ENCODE results near the gene ERAL1. TPM values are rescaled to one million over a fixed set of nuclear protein-coding genes. Genes with fewer than 3 reads are reported as not detected.

Gene ERAL1
- total and polyA plus RNA-seq, 7 donors, result 38.3 to 98.5 (median 44.7) TPM

DNA sequence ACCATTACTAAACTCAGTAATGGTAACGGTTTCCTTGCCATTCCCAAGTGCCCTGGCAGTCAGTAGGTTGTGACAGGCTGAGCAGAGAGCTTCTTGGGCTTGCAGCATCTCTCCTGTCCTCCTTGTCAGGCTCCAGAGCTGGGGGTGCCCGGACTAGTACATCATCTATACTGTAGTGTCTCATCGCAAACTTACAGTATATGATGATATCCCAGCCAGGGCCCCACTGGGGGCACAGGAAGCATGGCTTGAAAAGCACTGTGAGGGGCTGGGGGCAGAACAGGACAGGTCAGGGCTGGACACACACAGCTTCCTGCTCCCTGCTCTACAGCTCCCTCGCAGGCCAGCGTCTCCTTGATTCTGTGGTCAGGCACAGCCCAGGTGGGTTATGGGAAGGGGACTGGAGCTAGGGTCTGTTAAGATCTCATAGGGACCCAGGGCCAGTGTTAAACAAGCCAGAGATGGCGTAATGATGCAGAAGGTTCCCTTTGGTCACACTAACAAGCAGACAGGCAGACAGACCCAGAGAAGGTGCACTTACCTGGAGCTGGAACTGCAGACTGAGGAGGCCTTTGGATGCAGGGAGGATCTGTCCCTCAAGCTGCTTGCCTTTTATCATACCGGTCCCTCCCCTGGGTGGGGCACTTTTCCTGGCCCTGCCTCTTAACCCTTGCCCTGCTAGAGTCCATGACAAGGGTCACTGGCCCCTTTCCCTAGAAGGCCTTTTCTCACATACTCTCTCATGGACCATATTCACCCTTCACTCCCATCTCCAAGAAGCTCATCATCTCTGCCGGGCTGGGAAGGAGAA, 6.8 kb downstream of the ERAL1 start:
- Histone ChIP-seq H3K9me3 (no peaks in the 10 kb centered on the region), H3K27me3 (ENCODE audit: insufficient read depth in 3 of 3, low read length in 2 of 3) (no peaks in the 10 kb centered on the region), H3K4me3 (no peak overlapping the region), H3K36me3 (ENCODE audit: insufficient read depth in 1 of 2, low read depth in 1 of 2) (peaks cover 10 to 52% of the 10 kb centered on the region in 2 donors), H3K27ac (no peak overlapping the region), H3K4me1 (no peaks in the 10 kb centered on the region)
- TF ChIP-seq, protein P1, sequence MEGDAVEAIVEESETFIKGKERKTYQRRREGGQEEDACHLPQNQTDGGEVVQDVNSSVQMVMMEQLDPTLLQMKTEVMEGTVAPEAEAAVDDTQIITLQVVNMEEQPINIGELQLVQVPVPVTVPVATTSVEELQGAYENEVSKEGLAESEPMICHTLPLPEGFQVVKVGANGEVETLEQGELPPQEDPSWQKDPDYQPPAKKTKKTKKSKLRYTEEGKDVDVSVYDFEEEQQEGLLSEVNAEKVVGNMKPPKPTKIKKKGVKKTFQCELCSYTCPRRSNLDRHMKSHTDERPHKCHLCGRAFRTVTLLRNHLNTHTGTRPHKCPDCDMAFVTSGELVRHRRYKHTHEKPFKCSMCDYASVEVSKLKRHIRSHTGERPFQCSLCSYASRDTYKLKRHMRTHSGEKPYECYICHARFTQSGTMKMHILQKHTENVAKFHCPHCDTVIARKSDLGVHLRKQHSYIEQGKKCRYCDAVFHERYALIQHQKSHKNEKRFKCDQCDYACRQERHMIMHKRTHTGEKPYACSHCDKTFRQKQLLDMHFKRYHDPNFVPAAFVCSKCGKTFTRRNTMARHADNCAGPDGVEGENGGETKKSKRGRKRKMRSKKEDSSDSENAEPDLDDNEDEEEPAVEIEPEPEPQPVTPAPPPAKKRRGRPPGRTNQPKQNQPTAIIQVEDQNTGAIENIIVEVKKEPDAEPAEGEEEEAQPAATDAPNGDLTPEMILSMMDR (IDR thresholded peaks at IDR 0.05), result no peak
- intact Hi-C loops (cut with DNase I), result no loop called here
- DNase-seq, result no peak
- no peak for ATAC-seq
- whole genome bisulfite sequencing, 3 donors, result 65 to 73% (median 68%) methylated on average over 8 of the region's 8 CpGs

DNA sequence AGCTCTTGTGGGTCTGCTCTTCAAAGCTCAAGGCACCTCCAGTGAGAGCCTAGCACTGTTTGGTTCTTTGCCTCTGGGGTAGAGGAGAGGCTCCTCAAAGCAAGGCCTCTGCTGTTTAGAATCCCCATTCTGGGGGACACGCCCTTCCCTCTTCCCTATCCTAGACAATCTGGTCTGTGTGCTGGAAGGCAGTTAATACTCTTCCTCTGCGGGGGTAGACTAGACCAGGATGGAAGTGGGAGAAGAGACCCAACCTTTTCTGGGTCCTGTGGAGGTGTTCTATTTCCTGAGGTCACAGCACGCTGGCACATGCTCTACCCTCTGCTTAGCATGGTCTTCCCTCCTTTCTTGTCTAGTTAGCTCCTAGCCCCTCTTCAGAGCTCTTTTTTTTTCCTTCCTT, 7.7 kb downstream of the ERAL1 start:
- no peaks in the 10 kb centered on the region for H3K4me1 ChIP-seq
- H3K9me3 ChIP-seq, result no peaks in the 10 kb centered on the region
- peaks cover 10 to 42% of the 10 kb centered on the region in 2 donors for H3K36me3 ChIP-seq (ENCODE audit: insufficient read depth in 1 of 2, low read depth in 1 of 2)
- H3K27ac ChIP-seq, result no peak overlapping the region
- H3K4me3 ChIP-seq, result no peak overlapping the region
- intact Hi-C loops (cut with DNase I), result no loop called here
- DNase-seq (no peak), ATAC-seq (no peak)
- TF ChIP-seq, protein P1 (IDR thresholded peaks at IDR 0.05), result no peak
- H3K27me3 ChIP-seq (ENCODE audit: insufficient read depth in 3 of 3, low read length in 2 of 3), result no peaks in the 10 kb centered on the region
- 96 to 100% (median 96%) methylated on average over 3 of the region's 3 CpGs for WGBS, 3 donors

DNA sequence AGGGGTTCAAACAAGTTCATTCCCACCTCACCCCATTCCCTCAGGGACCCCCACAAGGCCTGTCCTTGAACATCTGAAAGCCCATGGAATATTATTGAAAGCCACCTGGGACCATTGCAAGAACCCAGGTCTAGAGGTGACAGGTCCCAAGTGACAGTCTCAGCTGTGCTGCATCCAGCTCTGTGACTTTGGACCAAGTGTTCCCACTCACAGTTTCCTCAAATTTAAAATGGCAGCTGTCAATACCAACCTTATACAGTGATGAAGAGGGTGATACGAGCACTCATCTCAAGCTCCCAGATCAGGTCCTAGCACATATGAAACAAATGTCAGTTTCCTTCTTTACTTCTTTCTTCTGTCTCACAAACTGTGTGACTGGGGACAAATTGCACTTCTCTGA, 9.1 kb downstream of the ERAL1 start:
- ATAC-seq, result no peak
- H3K4me3 ChIP-seq, result no peak overlapping the region
- no peak overlapping the region for H3K27ac ChIP-seq
- WGBS, 3 donors, result 90 to 93% (median 91%) methylated on average over 1 of the region's 1 CpG
- no peaks in the 10 kb centered on the region for H3K27me3 ChIP-seq (ENCODE audit: insufficient read depth in 3 of 3, low read length in 2 of 3)
- TF ChIP-seq, protein P1 (IDR thresholded peaks at IDR 0.05), result no peak
- no peaks in the 10 kb centered on the region for H3K9me3 ChIP-seq
- H3K4me1 ChIP-seq, result no peaks in the 10 kb centered on the region
- peaks cover 0 to 28% of the 10 kb centered on the region in 2 donors for H3K36me3 ChIP-seq (ENCODE audit: insufficient read depth in 1 of 2, low read depth in 1 of 2)
- peak in 1 of 2 donors; percentile 6 for DNase-seq
- intact Hi-C loops (cut with DNase I), result no loop called here

DNA sequence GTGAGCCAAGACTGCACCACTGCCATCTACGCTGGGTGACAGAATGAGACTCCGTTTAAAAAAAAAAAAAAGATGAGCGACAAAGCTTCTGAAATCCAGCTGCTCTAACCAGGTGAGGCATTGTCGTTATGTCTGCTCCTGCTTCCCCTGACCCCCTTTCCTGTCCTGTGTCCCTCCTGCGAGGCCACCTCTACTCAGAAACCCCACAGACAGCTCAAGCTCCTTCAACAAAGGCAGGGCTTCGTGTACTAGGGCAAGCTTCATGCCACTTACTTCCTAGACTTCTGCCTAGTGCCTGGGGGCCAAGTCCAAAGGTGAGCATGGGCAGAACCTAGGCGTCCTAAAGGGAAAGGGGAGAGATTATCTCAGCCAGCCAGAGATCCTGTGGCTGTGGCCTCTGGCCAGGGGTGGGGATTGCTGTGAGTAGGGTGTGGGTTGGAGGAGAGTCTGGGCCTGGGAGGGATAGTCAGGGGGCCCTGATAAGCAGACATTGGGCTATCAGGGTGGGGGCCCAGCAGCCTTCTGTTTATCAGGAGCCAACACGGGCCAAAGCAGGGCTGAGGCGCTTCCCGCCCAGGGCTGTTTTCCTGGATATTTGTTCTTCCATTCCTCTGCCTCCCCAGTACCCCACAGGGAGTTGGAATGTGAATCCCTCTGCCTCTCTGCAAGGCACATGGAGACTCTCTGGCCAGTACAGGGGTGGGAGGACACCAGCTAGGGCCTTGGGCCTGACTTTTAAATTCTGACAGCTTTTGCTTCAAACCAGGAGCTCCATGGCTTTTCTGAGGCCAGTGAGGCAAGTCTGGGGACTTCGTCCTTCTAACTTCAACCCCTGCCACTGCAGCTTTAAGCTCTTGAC, 10.4 kb downstream of the ERAL1 start:
- no peaks in the 10 kb centered on the region for H3K4me1 ChIP-seq
- H3K9me3 ChIP-seq, result no peaks in the 10 kb centered on the region
- H3K27me3 ChIP-seq (ENCODE audit: insufficient read depth in 3 of 3, low read length in 2 of 3), result no peaks in the 10 kb centered on the region
- H3K4me3 ChIP-seq, result no peak overlapping the region
- H3K36me3 ChIP-seq (ENCODE audit: insufficient read depth in 1 of 2, low read depth in 1 of 2), result peaks cover 0 to 15% of the 10 kb centered on the region in 2 donors
- DNase-seq (no peak), ATAC-seq (no peak)
- intact Hi-C loops (cut with DNase I), result no loop called here
- TF ChIP-seq, protein P1 (IDR thresholded peaks at IDR 0.05), result no peak
- H3K27ac ChIP-seq, result no peak overlapping the region
- 79 to 84% (median 82%) methylated on average over 11 of the region's 11 CpGs for WGBS, 3 donors

Data from psoas muscle (tissue), 8 donors.